BJ (cell line): ENCODE measurements around the gene KRT80. TPM values are rescaled to one million over a fixed set of nuclear protein-coding genes. Genes with fewer than 3 reads are reported as not detected.

Experiments used
- CTCF ChIA-PET: fragments of 350-600 bp; formaldehyde crosslinking; extraction: SDS; loops from one replicate; lab custom pipeline; 2021; ENCODE audit warnings: antibody characterized with exemption, inconsistent platforms; lab: Yijun Ruan, JAX
- POLR2A ChIA-PET: fragments of 300-600 bp; sonication (Branson Sonifier 250); formaldehyde crosslinking; extraction: SDS; loops from one replicate; lab custom pipeline; 2021; ENCODE audit warnings: antibody characterized with exemption; lab: Charles Lee
- DNase-seq: peaks from one replicate; pipeline ENCODE4 v3.0.0-alpha.2; 2011; ENCODE audit warnings: low read depth
- H3K27me3 ChIP-seq: 2 replicates; pipeline ENCODE4 v1.6.0; 2011; ENCODE audit warnings: low read length; ENCODE audit not compliant: control insufficient read depth, insufficient read depth
- H3K36me3 ChIP-seq: 2 replicates; pipeline ENCODE4 v1.5.1; 2011; ENCODE audit warnings: low read length; ENCODE audit not compliant: control insufficient read depth, insufficient read depth
- H3K4me3 ChIP-seq: 2 replicates; pipeline ENCODE4 v1.5.1; 2011; ENCODE audit warnings: low read depth, mild to moderate bottlenecking, control low read depth, low read length
- CTCF ChIP-seq: IDR thresholded peaks from 2 replicates; pipeline ENCODE4 v1.5.1; 2011; ENCODE audit warnings: low read depth, mild to moderate bottlenecking, control low read depth, inconsistent platforms, low read length, moderate library complexity; ENCODE audit not compliant: insufficient read depth
- polyA plus RNA-seq: library from polyadenylated mRNA; depleted of rRNA; stranded (reverse); fragments of >200 nt; gene quantifications from 2 replicates; pipeline ENCODE4 v1.2.3, GENCODE V29; 2011

KRT80 gene
- polyA plus RNA-seq, 1 experiment = 5.9 TPM

GRCh38 chr12:52164624-52165023 is 27.2 kb downstream of the KRT80 start:
- CTCF ChIA-PET = no interaction called here
- no peak overlapping the region for H3K4me3 ChIP-seq
- H3K36me3 ChIP-seq = no peaks in the 10 kb centered on the region
- POLR2A ChIA-PET = no interaction called here
- no peak for DNase-seq
- TF ChIP-seq CTCF = no peak
- no peaks in the 10 kb centered on the region for H3K27me3 ChIP-seq

- H3K4me3 ChIP-seq = no peak overlapping the region
- no peak for DNase-seq
- H3K27me3 ChIP-seq = no peaks in the 10 kb centered on the region
- ChIA-PET POLR2A (interaction anchor here (0.7 kb wide), 1 partner anchor 208 kb away, joined by 4 read pairs; no protein-coding TSS in a partner anchor), CTCF (interaction anchor here (1.7 kb wide), 1 partner anchor 10 kb away, joined by 4 read pairs; no protein-coding TSS in a partner anchor)
- TF ChIP-seq CTCF = no peak
- H3K36me3 ChIP-seq = no peaks in the 10 kb centered on the region
Observed at GRCh38 chr12:52162981-52163380, 28.8 kb downstream of the KRT80 start.

GRCh38 chr12:52160200-52160599 is 31.6 kb downstream of the KRT80 start:
- Histone ChIP-seq H3K36me3 (no peaks in the 10 kb centered on the region), H3K27me3 (no peaks in the 10 kb centered on the region), H3K4me3 (no peak overlapping the region)
- ChIA-PET POLR2A (no interaction called here), CTCF (interaction anchor here (1.1 to 8.8 kb wide), 3 partner anchors 17 to 724 kb away, joined by 3 to 75 read pairs (median 6); no protein-coding TSS in a partner anchor)
- DNase-seq = no peak
- no peak for TF ChIP-seq CTCF

- CTCF ChIA-PET = interaction anchor here (0.7 to 8.8 kb wide), 24 partner anchors 8 to 727 kb away, joined by 3 to 75 read pairs (median 5); partner anchors contain the start of genes KRT83 and KRT85
- no peaks in the 10 kb centered on the region for H3K36me3 ChIP-seq
- H3K27me3 ChIP-seq = no peaks in the 10 kb centered on the region
- no peak for TF ChIP-seq CTCF
- POLR2A ChIA-PET = no interaction called here
- H3K4me3 ChIP-seq = no peak overlapping the region
- DNase-seq = no peak
Observed at GRCh38 chr12:52157566-52158150, 34.2 kb downstream of the KRT80 start.

GRCh38 chr12:52156757-52157565 is 34.9 kb downstream of the KRT80 start:
- peak; percentile 96 for TF ChIP-seq CTCF
- DNase-seq = no peak
- ChIA-PET POLR2A (no interaction called here), CTCF (interaction anchor here (0.6 to 8.8 kb wide), 30 partner anchors 9 to 727 kb away, joined by 3 to 75 read pairs (median 5); partner anchors contain the start of genes KRT83 and KRT85)
- Histone ChIP-seq H3K27me3 (no peaks in the 10 kb centered on the region), H3K4me3 (no peak overlapping the region), H3K36me3 (no peaks in the 10 kb centered on the region)
